Brain microvascular endothelial cell (primary cell): ENCODE results near the gene ENKD1.

ENCODE experiments used
- DNase-seq: peaks from one replicate; pipeline ENCODE4 v3.0.0-alpha.2; 2020
- H3K27ac ChIP-seq: fragments of 250-450 bp; sonication (Bioruptor Pico); 2 replicates; pipeline ENCODE4 v1.5.1; 2020; ENCODE audit warnings: mild to moderate bottlenecking, moderate library complexity
- H3K27me3 ChIP-seq: fragments of 250-450 bp; sonication (Bioruptor Pico); replicated peaks from 2 replicates; pipeline ENCODE4 v1.5.1; 2020; ENCODE audit warnings: mild to moderate bottlenecking
- H3K36me3 ChIP-seq: fragments of 250-450 bp; sonication (Bioruptor Pico); replicated peaks from 2 replicates; pipeline ENCODE4 v1.5.1; 2020; ENCODE audit warnings: mild to moderate bottlenecking
- H3K4me3 ChIP-seq: 2 replicates; pipeline ENCODE4 v1.5.1; 2011; ENCODE audit warnings: low read depth, mild to moderate bottlenecking, control low read depth, low read length, moderate library complexity
- in situ Hi-C: cut with HindIII; loops from 2 replicates; pipeline ENCODE4 v1.10.0; 2017; ENCODE audit warnings: low sequenced_read_pairs, low pct_ligation_motif_present
- TF ChIP-seq, protein P1 (sequence below): IDR thresholded peaks from 2 replicates; pipeline ENCODE4 v1.5.1; 2011; ENCODE audit warnings: low read depth, mild to moderate bottlenecking, moderate library complexity, low read length, control low read depth, inconsistent platforms; ENCODE audit errors: missing control alignments

Gene ENKD1

GRCh38 chr16:67656344-67657016 is 10.1 kb downstream of the ENKD1 start:
- TF ChIP-seq, protein P1, sequence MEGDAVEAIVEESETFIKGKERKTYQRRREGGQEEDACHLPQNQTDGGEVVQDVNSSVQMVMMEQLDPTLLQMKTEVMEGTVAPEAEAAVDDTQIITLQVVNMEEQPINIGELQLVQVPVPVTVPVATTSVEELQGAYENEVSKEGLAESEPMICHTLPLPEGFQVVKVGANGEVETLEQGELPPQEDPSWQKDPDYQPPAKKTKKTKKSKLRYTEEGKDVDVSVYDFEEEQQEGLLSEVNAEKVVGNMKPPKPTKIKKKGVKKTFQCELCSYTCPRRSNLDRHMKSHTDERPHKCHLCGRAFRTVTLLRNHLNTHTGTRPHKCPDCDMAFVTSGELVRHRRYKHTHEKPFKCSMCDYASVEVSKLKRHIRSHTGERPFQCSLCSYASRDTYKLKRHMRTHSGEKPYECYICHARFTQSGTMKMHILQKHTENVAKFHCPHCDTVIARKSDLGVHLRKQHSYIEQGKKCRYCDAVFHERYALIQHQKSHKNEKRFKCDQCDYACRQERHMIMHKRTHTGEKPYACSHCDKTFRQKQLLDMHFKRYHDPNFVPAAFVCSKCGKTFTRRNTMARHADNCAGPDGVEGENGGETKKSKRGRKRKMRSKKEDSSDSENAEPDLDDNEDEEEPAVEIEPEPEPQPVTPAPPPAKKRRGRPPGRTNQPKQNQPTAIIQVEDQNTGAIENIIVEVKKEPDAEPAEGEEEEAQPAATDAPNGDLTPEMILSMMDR, result no peak
- H3K27me3 ChIP-seq, result peaks cover 11% of the 10 kb centered on the region
- no peak overlapping the region for H3K27ac ChIP-seq
- no peaks in the 10 kb centered on the region for H3K36me3 ChIP-seq
- DNase-seq, result no peak
- H3K4me3 ChIP-seq, result no peak overlapping the region
- in situ Hi-C loops, result no loop called here

DNA sequence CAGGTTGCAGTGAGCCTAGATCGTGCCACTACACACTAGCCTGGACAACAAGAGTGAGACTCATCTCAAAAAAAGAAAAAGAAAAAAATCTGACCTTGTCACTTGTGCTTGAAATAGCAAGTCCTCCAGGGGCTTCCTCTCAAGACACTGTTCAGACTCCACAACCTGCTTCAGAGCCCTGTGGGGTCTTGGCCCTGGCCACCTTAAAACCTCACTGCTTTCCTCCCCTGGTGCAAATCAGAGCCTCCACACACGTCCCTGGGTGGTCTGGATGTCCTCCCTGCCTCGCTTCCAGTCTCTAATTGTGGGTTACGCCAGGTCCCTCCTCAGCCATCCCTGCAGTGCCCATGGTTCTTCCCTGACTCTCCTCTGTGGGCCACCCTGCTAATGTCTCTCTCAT is 11.2 kb downstream of the ENKD1 start:
- in situ Hi-C loops, result no loop called here
- no peak overlapping the region for H3K4me3 ChIP-seq
- H3K36me3 ChIP-seq, result no peaks in the 10 kb centered on the region
- DNase-seq, result no peak
- TF ChIP-seq, protein P1, result no peak
- H3K27me3 ChIP-seq, result peaks cover 16% of the 10 kb centered on the region
- no peak overlapping the region for H3K27ac ChIP-seq

GRCh38 chr16:67654403-67654911 is 12.1 kb downstream of the ENKD1 start:
- Histone ChIP-seq H3K27me3 (peaks cover 22% of the 10 kb centered on the region), H3K36me3 (no peaks in the 10 kb centered on the region), H3K4me3 (no peak overlapping the region), H3K27ac (no peak overlapping the region)
- TF ChIP-seq, protein P1, result peak; percentile 22
- no peak for DNase-seq
- in situ Hi-C loops, result no loop called here

DNA sequence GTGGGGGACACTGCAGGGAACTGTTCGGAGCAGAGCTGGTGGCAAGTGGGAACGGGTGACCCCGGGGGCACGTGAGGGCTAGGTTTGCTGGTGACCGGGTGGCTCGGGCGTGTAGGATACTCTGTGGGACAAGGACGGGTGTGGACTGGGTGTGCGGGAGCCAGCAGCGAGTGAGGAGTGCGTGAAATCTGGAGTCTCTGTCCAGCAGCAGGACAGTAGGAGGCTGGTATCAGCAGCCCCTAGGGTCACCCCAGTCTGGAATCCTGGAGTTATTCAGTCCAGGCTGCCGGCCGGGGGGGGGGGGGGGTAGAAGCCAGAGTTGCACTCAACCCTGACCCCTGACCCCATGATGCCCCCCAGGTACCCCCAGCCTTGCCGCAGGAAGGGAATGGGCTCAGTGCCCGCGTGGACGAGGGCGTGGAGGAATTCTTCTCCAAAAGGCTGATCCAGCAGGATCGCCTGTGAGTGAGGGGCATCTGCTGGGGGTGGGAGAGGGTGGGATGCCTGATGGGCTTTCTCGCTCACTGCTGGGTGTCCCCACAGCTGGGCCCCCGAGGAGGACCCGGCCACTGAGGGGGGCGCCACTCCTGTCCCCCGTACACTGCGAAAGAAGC is 12.7 kb downstream of the ENKD1 start:
- Histone ChIP-seq H3K36me3 (no peaks in the 10 kb centered on the region), H3K27ac (no peak overlapping the region), H3K27me3 (peaks cover 28% of the 10 kb centered on the region), H3K4me3 (peak overlapping the region; percentile 48)
- TF ChIP-seq, protein P1, result no peak
- in situ Hi-C loops, result no loop called here
- DNase-seq, result no peak

- TF ChIP-seq, protein P1, result peak; percentile 32
- Histone ChIP-seq H3K27me3 (peaks cover 34% of the 10 kb centered on the region), H3K27ac (no peak overlapping the region), H3K36me3 (no peaks in the 10 kb centered on the region), H3K4me3 (peak overlapping the region; percentile 48)
- in situ Hi-C loops, result no loop called here
- no peak for DNase-seq
These were observed 13.3 kb downstream of the ENKD1 start for GRCh38 chr16:67653128-67653788.
